GM23338 (cell line): ENCODE measurements around the gene PSPC1. TPM values are rescaled to one million over a fixed set of nuclear protein-coding genes. Genes with fewer than 3 reads are reported as not detected.

Experiments used
- ATAC-seq: fragments of 200-7000 bp; cut with Tn5 transposase; 3 replicates; pipeline ENCODE4 v1.9.1; 2020
- DNase-seq: peaks from one replicate; pipeline ENCODE4 v3.0.0-alpha.2; 2015; ENCODE audit warnings: low spot score
- H2AFZ ChIP-seq: fragments of 200-600 bp; sonication (generic); 2 replicates; pipeline ENCODE4 v1.8.0; 2016; ENCODE audit warnings: antibody characterized with exemption, mild to moderate bottlenecking, moderate library complexity
- H3F3A ChIP-seq: fragments of 200-600 bp; sonication (generic); replicated peaks from 2 replicates; pipeline ENCODE4 v1.8.0; 2017; ENCODE audit warnings: antibody characterized with exemption, mixed run types, low read depth
- H3K27ac ChIP-seq: fragments of 200-600 bp; sonication (generic); 2 replicates; pipeline ENCODE4 v1.6.1; 2016; ENCODE audit warnings: low read depth
- H3K27me3 ChIP-seq: fragments of 200-600 bp; sonication (generic); 2 replicates; pipeline ENCODE4 v1.8.0; 2016; ENCODE audit warnings: mild to moderate bottlenecking, mixed run types, moderate library complexity; ENCODE audit not compliant: insufficient read depth
- H3K36me3 ChIP-seq: fragments of 200-600 bp; sonication (generic); 2 replicates; pipeline ENCODE4 v1.8.0; 2016; ENCODE audit warnings: mild to moderate bottlenecking; ENCODE audit not compliant: insufficient read depth
- H3K4me1 ChIP-seq: fragments of 200-600 bp; sonication (generic); 2 replicates; pipeline ENCODE4 v1.8.0; 2016; ENCODE audit warnings: mild to moderate bottlenecking, moderate library complexity; ENCODE audit not compliant: insufficient read depth
- H3K4me2 ChIP-seq: fragments of 200-600 bp; sonication (generic); 2 replicates; pipeline ENCODE4 v1.7.1; 2017; ENCODE audit warnings: mixed run types
- H3K4me3 ChIP-seq: fragments of 200-600 bp; sonication (generic); 2 replicates; pipeline ENCODE4 v1.6.1; 2016; ENCODE audit warnings: mixed run types
- H3K79me2 ChIP-seq: fragments of 200-600 bp; sonication (generic); replicated peaks from 2 replicates; pipeline ENCODE4 v1.8.0; 2017; ENCODE audit warnings: mild to moderate bottlenecking; ENCODE audit not compliant: insufficient read depth
- H3K9me2 ChIP-seq: fragments of 200-600 bp; sonication (generic); 2 replicates; pipeline ENCODE4 v1.8.0; 2017; ENCODE audit not compliant: insufficient read depth
- H4K20me1 ChIP-seq: fragments of 200-600 bp; sonication (generic); replicated peaks from 2 replicates; pipeline ENCODE4 v1.8.0; 2017; ENCODE audit warnings: mild to moderate bottlenecking; ENCODE audit not compliant: insufficient read depth
- H3K27ac Mint-ChIP-seq: 2 replicates; pipeline ENCODE4 v1.8.0; 2020; ENCODE audit warnings: inconsistent platforms, mild to moderate bottlenecking, moderate library complexity, mixed read lengths
- H3K27me3 Mint-ChIP-seq: 3 replicates; pipeline ENCODE4 v1.8.0; 2022; ENCODE audit warnings: low read depth, mild to moderate bottlenecking, moderate library complexity, mixed read lengths, inconsistent platforms; ENCODE audit not compliant: insufficient read depth, poor library complexity
- H3K36me3 Mint-ChIP-seq: 3 replicates; pipeline ENCODE4 v1.8.0; 2021; ENCODE audit warnings: low read depth, mild to moderate bottlenecking, inconsistent platforms, moderate library complexity, mixed read lengths
- H3K4me1 Mint-ChIP-seq: 3 replicates; pipeline ENCODE4 v1.8.0; 2020; ENCODE audit warnings: mild to moderate bottlenecking, inconsistent platforms, mixed read lengths
- H3K4me3 Mint-ChIP-seq: 3 replicates; pipeline ENCODE4 v1.8.0; 2021; ENCODE audit warnings: moderate library complexity, mild to moderate bottlenecking, inconsistent platforms, mixed read lengths
- H3K9me3 Mint-ChIP-seq: 3 replicates; pipeline ENCODE4 v1.8.0; 2020; ENCODE audit warnings: moderate library complexity, mild to moderate bottlenecking, inconsistent platforms, mixed read lengths
- CREB1 ChIP-seq: fragments of 250-450 bp; sonication (Bioruptor Pico); IDR thresholded peaks from 2 replicates; pipeline ENCODE4 v1.5.0; 2020; ENCODE audit warnings: low read depth, mild to moderate bottlenecking, moderate library complexity
- EZH2 ChIP-seq: fragments of 200-600 bp; sonication (generic); IDR thresholded peaks from one replicate; pipeline ENCODE4 v1.8.0; 2017; ENCODE audit warnings: antibody characterized with exemption, mild to moderate bottlenecking, low read depth; ENCODE audit not compliant: unreplicated experiment
- NANOG ChIP-seq: IDR thresholded peaks from 2 replicates; pipeline ENCODE4 v1.6.1; 2016; ENCODE audit warnings: antibody characterized with exemption, borderline replicate concordance
- POLR2AphosphoS5 ChIP-seq: IDR thresholded peaks from 2 replicates; pipeline ENCODE4 v1.6.1; 2016; ENCODE audit warnings: antibody characterized with exemption, low read depth
- STAT1 ChIP-seq: IDR thresholded peaks from one replicate; pipeline ENCODE4 v1.6.1; 2016; ENCODE audit warnings: antibody characterized with exemption; ENCODE audit not compliant: unreplicated experiment
- ZNF331 ChIP-seq: fragments of 250-450 bp; sonication (Bioruptor Pico); IDR thresholded peaks from 2 replicates; pipeline ENCODE4 v1.5.0; 2020; ENCODE audit warnings: low read depth, mild to moderate bottlenecking, moderate library complexity
- ZNF462 ChIP-seq: fragments of 250-450 bp; sonication (Bioruptor Pico); IDR thresholded peaks from 2 replicates; pipeline ENCODE4 v1.5.0; 2020; ENCODE audit warnings: mild to moderate bottlenecking, moderate library complexity
- polyA plus RNA-seq: library from polyadenylated mRNA; unstranded; fragments of >200 nt; fragmentation: Nextera tagmentation; extraction: Ambion mirVana; gene quantifications from 2 replicates; pipeline ENCODE4 v1.2.1, GENCODE V29; 2016
- total RNA-seq: library from RNA; depleted of rRNA; stranded (reverse); fragments of >200 nt; shearing (Covaris generic); gene quantifications from 2 replicates; pipeline ENCODE4 v1.2.3, GENCODE V29; 2014
- TF ChIP-seq, protein P1 (sequence below): IDR thresholded peaks from one replicate; pipeline ENCODE4 v1.6.1; 2018; ENCODE audit warnings: antibody characterized with exemption; ENCODE audit not compliant: unreplicated experiment
- TF ChIP-seq, protein P2 (sequence below), 2 experiments: fragments of 200-600 bp in 1 of 2; sonication (generic) in 1 of 2; conservative IDR thresholded peaks; 2 replicates each; pipeline versions ENCODE4 v1.5.1 to v1.6.1; 2016 to 2017; ENCODE audit warnings: antibody characterized with exemption in 2 of 2, low read depth in 2 of 2, mild to moderate bottlenecking in 2 of 2, moderate library complexity in 1 of 2
- TF ChIP-seq, protein P3 (sequence below): IDR thresholded peaks from 2 replicates; pipeline ENCODE4 v1.6.1; 2016; ENCODE audit warnings: antibody characterized with exemption

Gene PSPC1
- total and polyA plus RNA-seq, 2 experiments from 2014 or later = 38.2 to 80.2 TPM

GRCh38 chr13:19742643-19743042, 40.1 kb downstream of the PSPC1 start (continued):
- TF ChIP-seq, protein P1, sequence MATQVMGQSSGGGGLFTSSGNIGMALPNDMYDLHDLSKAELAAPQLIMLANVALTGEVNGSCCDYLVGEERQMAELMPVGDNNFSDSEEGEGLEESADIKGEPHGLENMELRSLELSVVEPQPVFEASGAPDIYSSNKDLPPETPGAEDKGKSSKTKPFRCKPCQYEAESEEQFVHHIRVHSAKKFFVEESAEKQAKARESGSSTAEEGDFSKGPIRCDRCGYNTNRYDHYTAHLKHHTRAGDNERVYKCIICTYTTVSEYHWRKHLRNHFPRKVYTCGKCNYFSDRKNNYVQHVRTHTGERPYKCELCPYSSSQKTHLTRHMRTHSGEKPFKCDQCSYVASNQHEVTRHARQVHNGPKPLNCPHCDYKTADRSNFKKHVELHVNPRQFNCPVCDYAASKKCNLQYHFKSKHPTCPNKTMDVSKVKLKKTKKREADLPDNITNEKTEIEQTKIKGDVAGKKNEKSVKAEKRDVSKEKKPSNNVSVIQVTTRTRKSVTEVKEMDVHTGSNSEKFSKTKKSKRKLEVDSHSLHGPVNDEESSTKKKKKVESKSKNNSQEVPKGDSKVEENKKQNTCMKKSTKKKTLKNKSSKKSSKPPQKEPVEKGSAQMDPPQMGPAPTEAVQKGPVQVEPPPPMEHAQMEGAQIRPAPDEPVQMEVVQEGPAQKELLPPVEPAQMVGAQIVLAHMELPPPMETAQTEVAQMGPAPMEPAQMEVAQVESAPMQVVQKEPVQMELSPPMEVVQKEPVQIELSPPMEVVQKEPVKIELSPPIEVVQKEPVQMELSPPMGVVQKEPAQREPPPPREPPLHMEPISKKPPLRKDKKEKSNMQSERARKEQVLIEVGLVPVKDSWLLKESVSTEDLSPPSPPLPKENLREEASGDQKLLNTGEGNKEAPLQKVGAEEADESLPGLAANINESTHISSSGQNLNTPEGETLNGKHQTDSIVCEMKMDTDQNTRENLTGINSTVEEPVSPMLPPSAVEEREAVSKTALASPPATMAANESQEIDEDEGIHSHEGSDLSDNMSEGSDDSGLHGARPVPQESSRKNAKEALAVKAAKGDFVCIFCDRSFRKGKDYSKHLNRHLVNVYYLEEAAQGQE = no peak
- TF ChIP-seq ZNF331 (CRISPR knock-in tag) = no peak
- TF ChIP-seq NANOG = no peak

DNA sequence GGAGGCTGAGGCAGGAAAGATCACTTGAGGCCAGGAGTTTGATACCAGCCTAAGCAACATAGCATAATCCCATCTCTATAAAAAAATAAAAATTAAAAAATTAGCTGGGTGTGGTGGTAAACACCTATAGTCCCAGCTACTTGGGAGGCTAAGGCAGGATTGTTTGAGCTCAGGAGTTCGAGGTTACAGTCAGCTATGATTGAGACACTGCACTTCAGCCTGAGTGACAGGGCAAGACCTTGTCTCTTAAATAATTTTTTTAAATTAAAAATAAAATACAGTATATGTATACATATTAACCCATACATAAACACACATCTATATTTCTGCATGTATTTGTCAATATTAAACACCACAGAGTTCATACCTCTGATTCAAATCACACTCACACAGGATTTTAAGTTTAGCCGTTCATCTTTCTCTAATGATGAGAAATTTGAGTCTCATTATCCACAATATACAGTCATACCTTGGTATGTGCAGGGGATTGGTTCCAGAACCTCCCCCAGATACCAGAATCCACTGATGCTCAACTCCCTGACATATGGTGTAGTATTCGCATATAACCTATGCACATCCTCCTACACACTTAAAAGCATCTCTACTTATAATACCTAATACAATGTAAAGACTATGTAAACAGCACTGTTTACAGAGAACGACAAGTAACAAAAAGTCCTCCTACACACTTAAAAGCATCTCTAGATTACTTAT, 44.7 kb downstream of the PSPC1 start:
- peaks cover 36% of the 10 kb centered on the region for H4K20me1 ChIP-seq
- no peak for ATAC-seq
- no peak for DNase-seq
- TF ChIP-seq ZNF462 (CRISPR knock-in tag) (no peak), CREB1 (CRISPR knock-in tag) (no peak), STAT1 (no peak), NANOG (no peak), EZH2 (no peak), POLR2AphosphoS5 (no peak), ZNF331 (CRISPR knock-in tag) (no peak)
- TF ChIP-seq, protein P2, sequence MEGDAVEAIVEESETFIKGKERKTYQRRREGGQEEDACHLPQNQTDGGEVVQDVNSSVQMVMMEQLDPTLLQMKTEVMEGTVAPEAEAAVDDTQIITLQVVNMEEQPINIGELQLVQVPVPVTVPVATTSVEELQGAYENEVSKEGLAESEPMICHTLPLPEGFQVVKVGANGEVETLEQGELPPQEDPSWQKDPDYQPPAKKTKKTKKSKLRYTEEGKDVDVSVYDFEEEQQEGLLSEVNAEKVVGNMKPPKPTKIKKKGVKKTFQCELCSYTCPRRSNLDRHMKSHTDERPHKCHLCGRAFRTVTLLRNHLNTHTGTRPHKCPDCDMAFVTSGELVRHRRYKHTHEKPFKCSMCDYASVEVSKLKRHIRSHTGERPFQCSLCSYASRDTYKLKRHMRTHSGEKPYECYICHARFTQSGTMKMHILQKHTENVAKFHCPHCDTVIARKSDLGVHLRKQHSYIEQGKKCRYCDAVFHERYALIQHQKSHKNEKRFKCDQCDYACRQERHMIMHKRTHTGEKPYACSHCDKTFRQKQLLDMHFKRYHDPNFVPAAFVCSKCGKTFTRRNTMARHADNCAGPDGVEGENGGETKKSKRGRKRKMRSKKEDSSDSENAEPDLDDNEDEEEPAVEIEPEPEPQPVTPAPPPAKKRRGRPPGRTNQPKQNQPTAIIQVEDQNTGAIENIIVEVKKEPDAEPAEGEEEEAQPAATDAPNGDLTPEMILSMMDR (conservative IDR thresholded peaks at IDR 0.05; ENCODE audit: low read depth in 2 of 2) = no peak
- TF ChIP-seq, protein P3, sequence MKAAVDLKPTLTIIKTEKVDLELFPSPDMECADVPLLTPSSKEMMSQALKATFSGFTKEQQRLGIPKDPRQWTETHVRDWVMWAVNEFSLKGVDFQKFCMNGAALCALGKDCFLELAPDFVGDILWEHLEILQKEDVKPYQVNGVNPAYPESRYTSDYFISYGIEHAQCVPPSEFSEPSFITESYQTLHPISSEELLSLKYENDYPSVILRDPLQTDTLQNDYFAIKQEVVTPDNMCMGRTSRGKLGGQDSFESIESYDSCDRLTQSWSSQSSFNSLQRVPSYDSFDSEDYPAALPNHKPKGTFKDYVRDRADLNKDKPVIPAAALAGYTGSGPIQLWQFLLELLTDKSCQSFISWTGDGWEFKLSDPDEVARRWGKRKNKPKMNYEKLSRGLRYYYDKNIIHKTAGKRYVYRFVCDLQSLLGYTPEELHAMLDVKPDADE = no peak

More for the DNA sequence above, 44.7 kb downstream of the PSPC1 start:
- Histone ChIP-seq H3K4me2 (no peak overlapping the region), H2AFZ (no peak overlapping the region), H3K4me1 (no peaks in the 10 kb centered on the region), H3K4me3 (no peak overlapping the region), H3K36me3 (peaks cover 21% of the 10 kb centered on the region; the same call in 1 of the 2 replicates), H3F3A (no peaks in the 10 kb centered on the region), H3K9me2 (no peaks in the 10 kb centered on the region), H3K27me3 (no peaks in the 10 kb centered on the region), H3K27ac (no peak overlapping the region), H3K79me2 (peaks cover 99% of the 10 kb centered on the region)
- H3K9me3 Mint-ChIP-seq = no peaks in the 10 kb centered on the region
- H3K4me3 Mint-ChIP-seq = no peak overlapping the region
- H3K4me1 Mint-ChIP-seq = peaks cover 6% of the 10 kb centered on the region; the same call in 2 of the 3 replicates
- peaks cover 5% of the 10 kb centered on the region for H3K27me3 Mint-ChIP-seq
- H3K27ac Mint-ChIP-seq = no peak overlapping the region; the same call in 1 of the 2 replicates
- peaks cover 62% of the 10 kb centered on the region for H3K36me3 Mint-ChIP-seq
